Measurements from ENCODE around the gene GAS2L3.

Gene GAS2L3

DNA sequence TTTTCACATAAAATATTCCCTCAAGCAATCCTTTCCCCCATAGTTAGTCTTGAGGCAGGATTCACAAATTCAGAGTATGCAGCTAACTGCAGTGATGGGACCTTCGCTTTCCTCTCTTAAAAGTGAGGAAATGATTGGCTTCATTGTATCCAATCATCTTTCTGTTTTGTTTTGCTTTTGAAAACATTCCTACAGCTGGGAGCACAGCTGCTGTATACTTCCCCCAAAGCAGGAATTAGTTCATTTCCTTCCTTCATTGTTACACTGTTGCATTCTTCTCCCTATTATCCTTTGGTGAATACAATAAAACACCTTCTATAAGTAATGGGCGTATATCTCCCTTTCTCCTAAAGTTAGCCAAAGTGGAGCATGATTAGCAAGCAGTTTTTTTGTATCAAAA lies 9.4 kb upstream of the GAS2L3 start:
- no peak overlapping the region for H3K4me3 ChIP-seq (ENCODE audit: control insufficient read depth, low read depth, low read length)
- TF ChIP-seq, protein P1, sequence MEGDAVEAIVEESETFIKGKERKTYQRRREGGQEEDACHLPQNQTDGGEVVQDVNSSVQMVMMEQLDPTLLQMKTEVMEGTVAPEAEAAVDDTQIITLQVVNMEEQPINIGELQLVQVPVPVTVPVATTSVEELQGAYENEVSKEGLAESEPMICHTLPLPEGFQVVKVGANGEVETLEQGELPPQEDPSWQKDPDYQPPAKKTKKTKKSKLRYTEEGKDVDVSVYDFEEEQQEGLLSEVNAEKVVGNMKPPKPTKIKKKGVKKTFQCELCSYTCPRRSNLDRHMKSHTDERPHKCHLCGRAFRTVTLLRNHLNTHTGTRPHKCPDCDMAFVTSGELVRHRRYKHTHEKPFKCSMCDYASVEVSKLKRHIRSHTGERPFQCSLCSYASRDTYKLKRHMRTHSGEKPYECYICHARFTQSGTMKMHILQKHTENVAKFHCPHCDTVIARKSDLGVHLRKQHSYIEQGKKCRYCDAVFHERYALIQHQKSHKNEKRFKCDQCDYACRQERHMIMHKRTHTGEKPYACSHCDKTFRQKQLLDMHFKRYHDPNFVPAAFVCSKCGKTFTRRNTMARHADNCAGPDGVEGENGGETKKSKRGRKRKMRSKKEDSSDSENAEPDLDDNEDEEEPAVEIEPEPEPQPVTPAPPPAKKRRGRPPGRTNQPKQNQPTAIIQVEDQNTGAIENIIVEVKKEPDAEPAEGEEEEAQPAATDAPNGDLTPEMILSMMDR (IDR thresholded peaks at IDR 0.05; ENCODE audit: control insufficient read depth, insufficient read depth, low read depth, low read length, missing control alignments), result no peak
- no peak for DNase-seq (ENCODE audit: low read depth)

DNA sequence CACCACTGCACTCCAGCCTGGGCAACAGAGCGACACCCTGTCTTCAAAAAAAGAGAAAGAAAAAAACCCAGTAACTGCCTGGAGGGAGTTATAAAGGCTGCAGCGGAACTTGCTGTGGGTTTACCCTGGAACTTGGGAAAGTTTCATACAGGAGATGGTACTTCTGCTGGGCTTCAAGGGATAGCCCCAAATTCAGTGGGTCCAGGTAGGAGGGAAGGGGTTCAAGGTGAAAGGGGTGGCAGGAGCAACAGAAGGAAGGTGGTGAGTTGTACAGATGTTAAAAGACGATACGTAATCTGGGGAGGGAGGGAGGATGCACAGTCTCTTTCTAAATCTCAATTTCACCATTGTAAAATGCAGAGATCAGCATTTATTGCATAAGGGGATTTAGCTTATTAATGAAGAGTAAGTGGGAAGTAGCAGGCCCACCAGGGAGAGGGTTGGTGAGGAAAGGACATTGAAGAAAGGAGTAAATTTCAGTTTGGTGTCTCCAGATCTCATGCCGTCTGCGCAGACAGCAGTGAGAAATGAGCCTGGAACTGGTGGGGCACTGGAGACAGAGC lies 8.5 kb upstream of the GAS2L3 start:
- H3K4me3 ChIP-seq (ENCODE audit: control insufficient read depth, low read depth, low read length), result no peak overlapping the region
- DNase-seq (ENCODE audit: low read depth), result no peak
- TF ChIP-seq, protein P1 (IDR thresholded peaks at IDR 0.05; ENCODE audit: control insufficient read depth, insufficient read depth, low read depth, low read length, missing control alignments), result no peak

DNA sequence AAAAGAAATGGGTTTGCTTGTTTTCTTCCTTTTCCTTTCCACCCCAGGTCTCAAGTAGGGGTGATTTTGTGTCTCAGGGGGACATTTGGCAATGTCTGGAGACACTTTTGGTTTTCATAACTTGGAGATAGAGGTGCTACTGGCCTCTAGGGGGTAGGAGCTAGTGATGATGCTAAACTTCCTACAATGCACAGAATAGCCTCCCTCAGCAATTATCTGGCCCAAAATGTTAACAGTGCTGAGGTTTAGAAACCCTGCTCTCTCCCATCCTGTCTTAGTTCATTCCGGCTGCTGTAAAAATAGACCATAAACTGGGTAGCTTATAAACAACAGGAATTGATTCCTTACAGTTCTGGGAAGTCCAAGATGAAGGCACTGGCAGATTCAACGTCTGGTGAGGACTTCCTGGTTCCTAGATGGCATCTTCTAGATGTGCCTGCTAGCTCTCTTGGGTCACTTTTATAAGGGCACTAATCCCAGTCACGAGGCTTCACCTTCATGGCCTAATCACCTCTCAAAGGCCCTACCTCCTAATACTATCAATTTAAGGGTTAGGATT lies 7.4 kb upstream of the GAS2L3 start:
- no peak for DNase-seq (ENCODE audit: low read depth)
- TF ChIP-seq, protein P1 (IDR thresholded peaks at IDR 0.05; ENCODE audit: control insufficient read depth, insufficient read depth, low read depth, low read length, missing control alignments), result no peak
- H3K4me3 ChIP-seq (ENCODE audit: control insufficient read depth, low read depth, low read length), result no peak overlapping the region

DNA sequence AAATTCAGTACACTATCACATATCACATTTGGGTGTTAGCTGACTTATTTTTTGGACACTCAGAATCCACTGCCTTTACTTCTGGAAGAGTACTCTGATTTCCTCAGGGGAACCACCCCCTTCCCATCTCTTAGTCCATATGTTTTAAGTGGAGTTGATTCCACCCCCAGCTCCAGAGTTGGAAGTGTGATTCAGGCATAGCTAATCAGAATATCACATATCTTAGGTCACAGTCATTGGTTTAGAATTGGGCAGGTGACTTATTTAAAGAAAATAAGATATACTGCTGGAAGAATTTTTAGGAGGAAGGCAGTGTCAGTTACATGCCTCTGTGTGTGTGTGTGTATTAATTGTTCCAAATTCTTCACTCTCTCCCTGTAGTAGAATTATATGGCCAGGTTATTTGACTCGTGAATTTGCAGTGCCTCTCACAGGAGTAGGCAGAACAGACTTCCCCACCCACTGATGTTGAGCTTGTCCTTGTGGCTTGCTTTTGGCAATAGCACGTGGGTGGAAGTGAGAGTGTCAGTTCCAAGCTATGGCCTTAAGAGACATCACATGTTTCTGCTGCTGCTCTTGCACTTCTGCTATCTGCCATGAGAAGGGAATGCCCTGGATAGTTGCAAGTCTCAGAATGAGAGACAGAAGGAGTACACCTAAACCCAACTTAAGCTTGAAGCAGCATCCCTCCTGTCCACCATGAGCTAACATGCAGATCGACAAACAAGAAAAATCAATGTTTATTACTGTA lies 6.4 kb upstream of the GAS2L3 start:
- TF ChIP-seq, protein P1 (IDR thresholded peaks at IDR 0.05; ENCODE audit: control insufficient read depth, insufficient read depth, low read depth, low read length, missing control alignments), result no peak
- no peak overlapping the region for H3K4me3 ChIP-seq (ENCODE audit: control insufficient read depth, low read depth, low read length)
- no peak for DNase-seq (ENCODE audit: low read depth)

DNA sequence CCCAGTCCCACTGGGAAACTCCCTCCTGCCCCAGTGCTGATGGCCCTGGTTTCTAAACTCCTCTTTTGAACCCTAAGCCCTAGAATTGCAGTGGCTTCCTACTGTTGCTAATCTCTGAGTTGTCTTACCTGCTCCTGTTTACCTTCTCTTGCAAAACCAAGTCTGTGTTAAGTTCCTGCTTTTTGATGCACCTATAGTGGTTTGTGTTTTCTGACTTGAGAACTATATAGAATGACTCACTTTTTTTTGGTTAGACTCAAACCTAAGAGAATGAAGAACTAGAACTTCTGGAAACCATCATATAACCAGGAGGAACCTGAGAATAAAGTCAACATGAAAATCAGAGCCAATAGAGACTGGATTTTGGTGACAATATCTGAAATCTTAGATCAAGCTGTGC lies 5.5 kb upstream of the GAS2L3 start:
- DNase-seq (ENCODE audit: low read depth), result no peak
- TF ChIP-seq, protein P1 (IDR thresholded peaks at IDR 0.05; ENCODE audit: control insufficient read depth, insufficient read depth, low read depth, low read length, missing control alignments), result no peak
- no peak overlapping the region for H3K4me3 ChIP-seq (ENCODE audit: control insufficient read depth, low read depth, low read length)

DNA sequence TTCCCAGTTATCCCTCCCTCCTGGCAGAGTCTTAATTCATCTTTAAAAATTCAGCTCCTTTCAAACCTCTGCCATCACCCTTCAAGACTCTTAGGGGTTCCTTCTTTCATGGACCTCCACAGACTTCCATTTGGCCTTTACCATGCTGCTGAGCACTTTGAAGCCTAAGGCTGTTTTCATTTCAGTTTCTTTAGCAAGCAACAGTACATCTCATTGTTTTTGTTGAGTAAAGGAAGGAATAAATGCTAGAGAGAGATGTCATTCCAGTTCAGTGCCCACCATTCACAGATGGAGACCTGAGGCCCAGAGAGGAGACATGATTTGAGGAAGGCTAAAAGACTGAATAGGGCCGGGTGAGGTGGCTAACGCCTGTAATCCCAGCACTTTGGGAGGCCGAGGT lies 1.3 kb upstream of the GAS2L3 start:
- no peak overlapping the region for H3K4me3 ChIP-seq (ENCODE audit: control insufficient read depth, low read depth, low read length)
- DNase-seq (ENCODE audit: low read depth), result no peak
- TF ChIP-seq, protein P1 (IDR thresholded peaks at IDR 0.05; ENCODE audit: control insufficient read depth, insufficient read depth, low read depth, low read length, missing control alignments), result no peak

All from AG09309 (cell line).